WTC11 (cell line): ENCODE data around the gene PAN3. TPM values are rescaled to one million over a fixed set of nuclear protein-coding genes. Genes with fewer than 3 reads are reported as not detected.

Source experiments
- ATAC-seq: fragments of 200-7000 bp; cut with Tn5 transposase; 2 replicates; pipeline ENCODE4 v1.10.0; 2021; ENCODE audit warnings: mild to moderate bottlenecking, moderate library complexity
- CTCF ChIA-PET: fragments of 300-600 bp; sonication (Branson Sonifier 250); formaldehyde crosslinking; loops from one replicate; lab custom pipeline; 2021; ENCODE audit warnings: antibody characterized with exemption; lab: Charles Lee
- POLR2A ChIA-PET: fragments of 350-600 bp; sonication (Branson Sonifier 250); formaldehyde crosslinking; loops from one replicate; lab custom pipeline; 2021; ENCODE audit warnings: antibody characterized with exemption; lab: Charles Lee
- DNase-seq: peaks from one replicate; pipeline ENCODE4 v3.0.0; 2021; ENCODE audit warnings: low spot score
- H3K27ac Mint-ChIP-seq: 2 replicates; pipeline ENCODE4 v1.8.0; 2021; ENCODE audit warnings: mixed read lengths
- H3K27me3 Mint-ChIP-seq: 2 replicates; pipeline ENCODE4 v1.8.0; 2021; ENCODE audit warnings: low read depth, mild to moderate bottlenecking, moderate library complexity, mixed read lengths
- H3K36me3 Mint-ChIP-seq: 2 replicates; pipeline ENCODE4 v1.8.0; 2021; ENCODE audit warnings: mixed read lengths
- H3K4me1 Mint-ChIP-seq: 2 replicates; pipeline ENCODE4 v1.8.0; 2022; ENCODE audit warnings: mixed read lengths
- H3K4me3 Mint-ChIP-seq: 2 replicates; pipeline ENCODE4 v1.8.0; 2021; ENCODE audit warnings: mild to moderate bottlenecking, moderate library complexity, mixed read lengths
- H3K9me3 Mint-ChIP-seq: 2 replicates; pipeline ENCODE4 v1.8.0; 2021; ENCODE audit warnings: mixed read lengths
- ARID4B ChIP-seq: sonication (generic); formaldehyde crosslinking; IDR thresholded peaks from 2 replicates; pipeline ENCODE4 v1.8.0; 2023; ENCODE audit warnings: missing genetic modification reagents, mild to moderate bottlenecking, borderline replicate concordance
- CBFB ChIP-seq: sonication (generic); formaldehyde crosslinking; IDR thresholded peaks from 2 replicates; pipeline ENCODE4 v1.8.1; 2022; ENCODE audit warnings: mild to moderate bottlenecking, low read depth, missing genetic modification reagents
- CTCF ChIP-seq: fragments of 200-600 bp; IDR thresholded peaks from 2 replicates; pipeline ENCODE4 v1.8.0; 2022; ENCODE audit warnings: antibody characterized with exemption
- ESRRA ChIP-seq: sonication (generic); formaldehyde crosslinking; IDR thresholded peaks from 2 replicates; pipeline ENCODE4 v1.8.1; 2022; ENCODE audit warnings: mild to moderate bottlenecking, missing genetic modification reagents, borderline replicate concordance
- ETV6 ChIP-seq: sonication (generic); formaldehyde crosslinking; IDR thresholded peaks from 2 replicates; pipeline ENCODE4 v1.8.1; 2022; ENCODE audit warnings: mild to moderate bottlenecking, missing genetic modification reagents
- FOXP4 ChIP-seq: sonication (generic); formaldehyde crosslinking; IDR thresholded peaks from 2 replicates; pipeline ENCODE4 v1.8.0; 2022; ENCODE audit warnings: mild to moderate bottlenecking, missing genetic modification reagents
- GTF2I ChIP-seq: fragments of 250-450 bp; sonication (Bioruptor Pico); conservative IDR thresholded peaks from 2 replicates; pipeline ENCODE4 v1.4.0; 2021; ENCODE audit warnings: mild to moderate bottlenecking
- JAZF1 ChIP-seq: fragments of 250-450 bp; sonication (Bioruptor Pico); IDR thresholded peaks from 2 replicates; pipeline ENCODE4 v1.9.0; 2021; ENCODE audit warnings: moderate library complexity, mild to moderate bottlenecking, inconsistent platforms
- NFYB ChIP-seq: sonication (generic); formaldehyde crosslinking; conservative IDR thresholded peaks from 2 replicates; pipeline ENCODE4 v1.8.0; 2022; ENCODE audit warnings: low read depth, missing genetic modification reagents
- NR1H2 ChIP-seq: sonication (generic); formaldehyde crosslinking; IDR thresholded peaks from 2 replicates; pipeline ENCODE4 v1.9.0; 2021; ENCODE audit warnings: mild to moderate bottlenecking, moderate library complexity, missing genetic modification reagents
- PRDM15 ChIP-seq: sonication (generic); formaldehyde crosslinking; IDR thresholded peaks from 2 replicates; pipeline ENCODE4 v1.8.0; 2022; ENCODE audit warnings: missing genetic modification reagents
- PRRX2 ChIP-seq: fragments of 250-450 bp; sonication (Bioruptor Pico); IDR thresholded peaks from 2 replicates; pipeline ENCODE4 v1.8.0; 2021; ENCODE audit warnings: mild to moderate bottlenecking
- TEAD4 ChIP-seq: sonication (generic); formaldehyde crosslinking; IDR thresholded peaks from 2 replicates; pipeline ENCODE4 v1.8.0; 2022; ENCODE audit warnings: mild to moderate bottlenecking, missing genetic modification reagents
- TP53 ChIP-seq: sonication (generic); formaldehyde crosslinking; IDR thresholded peaks from 2 replicates; pipeline ENCODE4 v1.8.1; 2023; ENCODE audit warnings: mild to moderate bottlenecking, missing genetic modification reagents
- USF1 ChIP-seq: sonication (generic); formaldehyde crosslinking; IDR thresholded peaks from 2 replicates; pipeline ENCODE4 v1.8.0; 2022; ENCODE audit warnings: mild to moderate bottlenecking, missing genetic modification reagents
- ZMAT4 ChIP-seq: fragments of 250-450 bp; sonication (Bioruptor Pico); IDR thresholded peaks from 2 replicates; pipeline ENCODE4 v1.9.0; 2021; ENCODE audit warnings: mild to moderate bottlenecking
- ZNF121 ChIP-seq: sonication (generic); formaldehyde crosslinking; IDR thresholded peaks from 2 replicates; pipeline ENCODE4 v1.8.0; 2023; ENCODE audit warnings: missing genetic modification reagents
- ZNF138 ChIP-seq: sonication (generic); formaldehyde crosslinking; conservative IDR thresholded peaks from 2 replicates; pipeline ENCODE4 v1.8.1; 2022; ENCODE audit warnings: mild to moderate bottlenecking, moderate library complexity, missing genetic modification reagents
- ZSCAN18 ChIP-seq: fragments of 250-450 bp; sonication (Bioruptor Pico); IDR thresholded peaks from 2 replicates; pipeline ENCODE4 v2.1.2; 2022; ENCODE audit warnings: mild to moderate bottlenecking, moderate library complexity
- total RNA-seq: library from RNA; stranded (reverse); gene quantifications from 3 replicates; pipeline ENCODE4 v1.2.3, GENCODE V29; 2021

PAN3 gene
- total RNA-seq, 1 experiment from 2014 or later, result 37.8 TPM

- ChIA-PET POLR2A (no interaction called here), CTCF (no interaction called here)
- Mint-ChIP-seq H3K36me3 (peaks cover 36% of the 10 kb centered on the region), H3K9me3 (peaks cover 36% of the 10 kb centered on the region), H3K27me3 (no peaks in the 10 kb centered on the region), H3K27ac (no peak overlapping the region), H3K4me3 (no peak overlapping the region), H3K4me1 (peaks cover 34% of the 10 kb centered on the region)
- DNase-seq, result no peak
- TF ChIP-seq USF1, result no peak
- no peak for TF ChIP-seq ZNF138 (CRISPR knock-in tag)
- no peak for TF ChIP-seq CBFB (CRISPR knock-in tag)
- no peak for TF ChIP-seq FOXP4 (CRISPR knock-in tag)
- no peak for TF ChIP-seq ETV6
- no peak for TF ChIP-seq PRDM15 (CRISPR knock-in tag)
- TF ChIP-seq NR1H2 (CRISPR knock-in tag), result no peak
- no peak for TF ChIP-seq TP53 (CRISPR knock-in tag)
- TF ChIP-seq ZMAT4 (CRISPR knock-in tag), result no peak
- no peak for TF ChIP-seq TEAD4
- no peak for TF ChIP-seq ESRRA
- no peak for TF ChIP-seq JAZF1 (CRISPR knock-in tag)
- TF ChIP-seq PRRX2 (CRISPR knock-in tag), result no peak
- TF ChIP-seq ZNF121, result no peak
- no peak for TF ChIP-seq CTCF
- no peak for TF ChIP-seq ARID4B (CRISPR knock-in tag)
- TF ChIP-seq GTF2I (CRISPR knock-in tag), result no peak
- TF ChIP-seq ZSCAN18 (CRISPR knock-in tag), result no peak
- no peak for TF ChIP-seq NFYB
- no peak for ATAC-seq
Measured at GRCh38 chr13:28159057-28159456, 20.7 kb downstream of the PAN3 start.
